ENCODE measurements around the gene PRICKLE4.

DNA sequence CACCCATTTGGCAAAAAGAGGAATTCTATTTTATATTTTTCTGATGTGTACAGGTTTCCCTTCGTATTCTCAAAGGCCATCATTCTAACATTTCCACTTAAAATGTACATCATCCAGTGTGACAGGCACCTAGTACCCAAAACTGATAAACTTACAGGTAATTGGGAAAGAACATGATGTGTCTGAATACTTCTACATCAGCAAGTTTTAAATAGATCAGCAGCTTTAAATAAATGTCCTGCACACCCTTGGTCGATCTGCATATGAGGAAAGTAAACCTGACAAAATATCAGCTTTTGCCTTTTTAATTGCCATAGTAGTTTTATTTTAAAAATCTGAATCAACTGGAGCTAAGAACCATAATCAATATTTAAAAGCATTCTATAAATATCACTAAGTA lies 33.4 kb downstream of the PRICKLE4 start:
- TF ChIP-seq, protein P1, sequence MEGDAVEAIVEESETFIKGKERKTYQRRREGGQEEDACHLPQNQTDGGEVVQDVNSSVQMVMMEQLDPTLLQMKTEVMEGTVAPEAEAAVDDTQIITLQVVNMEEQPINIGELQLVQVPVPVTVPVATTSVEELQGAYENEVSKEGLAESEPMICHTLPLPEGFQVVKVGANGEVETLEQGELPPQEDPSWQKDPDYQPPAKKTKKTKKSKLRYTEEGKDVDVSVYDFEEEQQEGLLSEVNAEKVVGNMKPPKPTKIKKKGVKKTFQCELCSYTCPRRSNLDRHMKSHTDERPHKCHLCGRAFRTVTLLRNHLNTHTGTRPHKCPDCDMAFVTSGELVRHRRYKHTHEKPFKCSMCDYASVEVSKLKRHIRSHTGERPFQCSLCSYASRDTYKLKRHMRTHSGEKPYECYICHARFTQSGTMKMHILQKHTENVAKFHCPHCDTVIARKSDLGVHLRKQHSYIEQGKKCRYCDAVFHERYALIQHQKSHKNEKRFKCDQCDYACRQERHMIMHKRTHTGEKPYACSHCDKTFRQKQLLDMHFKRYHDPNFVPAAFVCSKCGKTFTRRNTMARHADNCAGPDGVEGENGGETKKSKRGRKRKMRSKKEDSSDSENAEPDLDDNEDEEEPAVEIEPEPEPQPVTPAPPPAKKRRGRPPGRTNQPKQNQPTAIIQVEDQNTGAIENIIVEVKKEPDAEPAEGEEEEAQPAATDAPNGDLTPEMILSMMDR (IDR thresholded peaks at IDR 0.05; ENCODE audit: borderline replicate concordance, extremely low read depth, low read length, poor library complexity, severe bottlenecking): no peak
- TF ChIP-seq EZH2 (IDR thresholded peaks at IDR 0.05; ENCODE audit: borderline replicate concordance, low read depth, low read length, severe bottlenecking): no peak

Data from DND-41 (cell line).